CD4-positive, alpha-beta T cell treated with Interleukin-4 for 1 hour (primary cell): Measurements from ENCODE around the gene ATRNL1.

Experiments used
- DNase-seq, 2 donors: peaks; one replicate each; pipeline ENCODE4 v3.0.0-alpha.2; 2020 to 2022

The ATRNL1 gene

GRCh38 chr10:115957012-115957399 is 863.8 kb downstream of the ATRNL1 start:
- DNase-seq: no peak

DNA sequence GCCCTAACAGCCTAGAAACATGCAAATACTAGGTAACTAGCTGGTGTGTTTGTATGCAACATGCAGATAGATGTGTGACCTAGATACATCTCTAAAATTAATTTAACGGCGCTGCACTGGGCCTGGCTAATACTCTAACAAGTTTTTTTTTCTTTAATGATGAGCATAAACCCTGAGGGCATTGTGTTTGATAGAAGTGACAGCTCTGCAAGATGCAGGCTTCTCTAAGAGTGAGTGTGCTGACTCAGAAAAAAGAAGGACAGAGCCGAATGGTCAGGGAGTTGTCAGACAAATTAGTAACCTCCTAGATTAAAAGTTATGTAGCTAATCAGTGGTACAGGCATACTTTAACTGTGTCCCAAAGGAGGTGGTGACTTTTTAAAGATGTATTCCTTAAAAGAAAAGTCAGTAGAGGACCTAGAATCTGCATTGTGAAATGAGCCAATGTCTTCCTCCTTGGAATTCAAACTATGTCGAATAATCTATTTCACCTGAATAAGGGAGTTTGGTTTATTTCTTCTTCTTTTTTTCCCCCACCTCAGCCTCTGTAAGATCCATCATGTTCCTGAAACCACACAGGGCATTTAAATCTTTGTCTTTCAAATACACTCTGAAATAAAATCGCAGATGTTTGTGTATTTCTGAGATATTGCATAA is 864.7 kb downstream of the ATRNL1 start:
- no peak for DNase-seq

GRCh38 chr10:115963848-115964247 is 870.7 kb downstream of the ATRNL1 start:
- no peak for DNase-seq

- DNase-seq: no peak
Measured at GRCh38 chr10:115964827-115965226, 871.7 kb downstream of the ATRNL1 start.

GRCh38 chr10:115965376-115965775 is 872.2 kb downstream of the ATRNL1 start:
- no peak for DNase-seq

DNA sequence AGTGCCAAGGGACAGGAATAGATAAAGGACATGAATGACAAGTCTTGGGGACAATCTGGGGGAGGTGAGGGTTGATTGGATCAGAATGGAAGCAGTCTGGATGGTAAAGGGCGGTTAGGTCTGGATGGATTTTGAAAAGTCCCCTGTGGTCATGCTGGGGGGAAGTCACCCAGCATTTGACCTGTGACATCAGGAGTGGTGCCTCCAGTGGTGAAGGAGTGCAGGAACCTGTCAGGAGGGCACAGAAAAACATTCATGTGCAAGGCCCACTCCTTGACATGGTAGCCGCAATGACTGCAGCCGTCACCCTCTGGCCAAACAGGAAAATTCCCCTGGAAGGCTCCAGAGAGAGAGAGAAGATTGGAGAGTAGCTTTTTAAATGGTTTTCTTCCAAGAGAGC is 875.1 kb downstream of the ATRNL1 start:
- DNase-seq: no peak

GRCh38 chr10:115969591-115969990 is 876.4 kb downstream of the ATRNL1 start:
- DNase-seq: no peak

DNA sequence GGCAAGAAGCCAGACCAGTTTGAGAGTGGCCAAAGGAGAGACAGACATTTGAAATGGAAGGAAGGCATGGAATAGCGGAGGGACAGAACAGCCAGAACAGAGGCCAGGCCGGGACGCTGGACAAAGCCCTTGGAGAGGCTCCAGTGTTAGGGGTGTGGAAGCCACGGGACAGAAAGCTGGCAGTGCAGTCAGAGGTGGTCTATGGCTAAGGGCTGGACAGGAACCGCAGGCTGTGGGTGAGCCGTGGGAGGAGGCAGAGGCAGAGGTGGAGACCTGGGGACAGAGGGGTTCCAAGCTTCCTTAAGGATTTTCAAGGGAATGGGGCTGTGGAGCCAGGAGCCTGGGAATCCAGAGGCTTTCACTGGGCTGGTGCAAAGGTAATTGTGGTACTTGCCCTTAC is 878.8 kb downstream of the ATRNL1 start:
- DNase-seq: no peak

- DNase-seq: no peak
Measured at GRCh38 chr10:115972426-115972825, 879.3 kb downstream of the ATRNL1 start.

DNA sequence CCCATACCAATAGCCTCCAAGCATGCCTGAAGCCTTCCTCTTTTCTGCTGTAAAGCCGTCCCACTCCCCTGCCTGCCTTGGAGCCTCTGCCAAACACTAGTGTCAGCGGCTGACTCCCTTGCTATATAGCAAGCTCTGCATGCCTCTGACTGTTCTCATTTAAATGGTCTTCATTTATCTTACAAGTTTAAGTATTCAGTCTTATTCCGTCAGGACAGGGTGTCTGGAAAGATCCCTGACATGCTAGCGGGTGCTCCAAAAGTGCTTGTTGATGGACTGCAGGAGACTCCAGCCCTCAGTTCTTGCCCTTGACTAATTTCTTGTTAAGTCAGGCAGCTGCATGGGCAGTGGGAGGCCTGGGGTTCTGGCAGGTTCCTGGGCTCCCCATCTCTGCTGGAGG is 881.2 kb downstream of the ATRNL1 start:
- DNase-seq: no peak

- DNase-seq: no peak
Measured at GRCh38 chr10:115974816-115975430, 881.8 kb downstream of the ATRNL1 start.

DNA sequence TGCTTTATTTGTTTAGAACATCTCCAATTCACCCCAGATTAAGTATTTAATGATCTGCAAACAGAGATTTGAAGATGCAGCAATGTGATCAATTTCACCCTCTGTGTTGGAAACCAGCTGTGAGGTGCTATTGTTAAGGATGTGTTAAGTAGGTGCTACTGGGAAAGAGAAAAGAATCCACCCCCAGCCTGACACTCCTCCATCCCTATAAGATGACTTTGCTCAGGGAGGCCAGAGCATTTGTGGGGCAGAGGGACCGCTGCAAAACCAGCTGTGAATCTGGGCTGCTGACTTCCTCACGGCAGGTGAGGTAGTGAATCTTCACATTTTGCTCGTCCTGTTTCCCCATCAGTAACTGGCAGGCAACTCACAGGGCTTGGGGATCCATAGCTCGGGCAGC is 882.3 kb downstream of the ATRNL1 start:
- DNase-seq: no peak

GRCh38 chr10:115976342-115976741 is 883.2 kb downstream of the ATRNL1 start:
- no peak for DNase-seq

DNA sequence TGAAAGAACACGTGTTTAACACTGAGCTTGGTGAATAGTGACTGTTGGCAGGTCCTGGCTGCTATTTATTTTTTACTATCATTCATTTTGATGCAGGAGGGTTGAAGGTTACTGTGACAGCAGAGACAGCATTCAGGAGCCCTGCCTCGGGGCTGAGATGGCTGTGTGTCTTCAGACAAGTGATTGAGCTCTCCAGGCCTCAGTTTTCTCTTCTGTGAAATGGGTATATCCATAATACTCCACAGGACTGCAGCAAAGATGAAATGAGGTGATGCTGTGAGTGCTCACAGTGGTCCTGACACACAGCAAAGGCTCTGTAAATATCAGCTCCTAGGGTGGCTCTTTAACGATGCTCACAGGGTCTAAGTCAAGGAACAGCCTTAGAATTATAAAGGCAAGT is 884.7 kb downstream of the ATRNL1 start:
- DNase-seq: no peak

- DNase-seq: no peak
Measured at GRCh38 chr10:115979576-115979975, 886.4 kb downstream of the ATRNL1 start.

DNA sequence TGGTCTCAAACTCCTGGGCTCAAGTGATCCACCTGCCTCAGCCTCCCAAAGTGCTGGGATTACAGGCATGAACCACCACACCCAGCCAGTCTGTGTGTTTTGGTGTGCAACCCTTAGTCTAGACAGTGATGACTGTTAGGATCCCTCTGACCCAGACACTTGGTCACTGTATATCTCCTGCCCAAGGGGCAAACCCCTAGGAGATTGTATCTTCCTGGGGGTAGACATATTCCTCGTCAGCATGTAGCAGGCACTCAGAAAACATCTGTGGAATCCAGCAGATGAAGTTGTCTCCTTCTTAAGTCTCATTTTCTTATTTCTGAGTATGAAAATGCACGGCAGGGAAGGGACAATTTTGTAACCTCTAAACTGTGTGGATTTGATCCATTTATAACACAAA is 887.3 kb downstream of the ATRNL1 start:
- DNase-seq: no peak

DNA sequence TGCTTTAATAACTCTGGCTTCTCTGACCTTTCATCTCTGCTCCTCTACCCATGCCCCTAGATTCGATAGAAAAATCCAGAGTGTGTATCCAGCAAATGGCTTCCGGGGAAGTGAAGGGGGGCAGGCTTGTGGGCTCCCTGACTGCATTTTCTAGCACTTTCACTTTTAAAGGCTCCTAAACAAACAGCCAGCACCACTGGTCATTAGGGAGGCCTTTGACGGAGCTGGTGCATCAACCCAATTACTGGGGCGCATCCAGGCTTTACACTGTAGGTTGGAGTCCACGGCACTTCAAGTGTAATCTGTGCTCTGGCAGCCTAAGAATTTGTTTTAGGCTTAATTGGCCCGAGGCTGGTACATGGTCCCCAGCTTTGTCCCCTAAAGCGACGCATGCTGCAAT is 887.9 kb downstream of the ATRNL1 start:
- DNase-seq: no peak

DNA sequence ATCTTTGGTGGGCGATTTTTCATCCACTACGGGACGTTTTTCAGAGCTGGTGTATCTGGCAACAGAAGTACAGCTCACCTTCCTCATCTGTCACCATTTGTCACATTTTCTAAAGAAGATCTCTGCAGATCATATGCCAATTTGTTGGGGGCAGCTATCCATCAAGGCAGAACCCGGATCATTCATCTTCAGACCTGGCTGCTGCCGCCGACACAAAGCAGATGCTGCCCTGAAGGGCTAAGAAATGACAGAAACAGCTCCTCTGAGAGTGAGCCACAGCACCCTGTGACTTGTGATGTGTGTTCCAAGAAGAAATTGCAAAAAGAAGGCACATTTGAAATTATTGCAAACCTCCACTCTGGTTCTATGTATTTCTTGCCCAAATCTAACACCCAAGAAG is 888.9 kb downstream of the ATRNL1 start:
- no peak for DNase-seq

DNA sequence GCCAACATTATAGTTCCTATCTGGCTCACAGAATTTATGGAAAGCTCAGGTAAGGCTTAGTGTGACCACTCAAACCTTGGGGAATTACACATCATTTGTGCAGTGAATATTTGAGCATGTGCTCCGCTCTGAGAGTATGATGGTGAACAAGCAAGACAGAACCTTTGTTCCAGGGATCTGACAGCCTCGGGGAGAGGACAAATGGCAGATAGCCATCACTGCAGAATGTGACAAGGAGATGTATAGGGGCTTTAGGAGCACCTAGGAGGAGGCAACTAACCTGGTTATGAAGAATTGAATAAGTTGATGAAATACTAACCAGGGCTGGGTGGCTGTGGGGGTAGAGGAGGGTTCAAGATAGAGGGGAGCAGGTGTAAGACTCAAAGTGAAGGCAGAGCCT is 889.4 kb downstream of the ATRNL1 start:
- DNase-seq: no peak

DNA sequence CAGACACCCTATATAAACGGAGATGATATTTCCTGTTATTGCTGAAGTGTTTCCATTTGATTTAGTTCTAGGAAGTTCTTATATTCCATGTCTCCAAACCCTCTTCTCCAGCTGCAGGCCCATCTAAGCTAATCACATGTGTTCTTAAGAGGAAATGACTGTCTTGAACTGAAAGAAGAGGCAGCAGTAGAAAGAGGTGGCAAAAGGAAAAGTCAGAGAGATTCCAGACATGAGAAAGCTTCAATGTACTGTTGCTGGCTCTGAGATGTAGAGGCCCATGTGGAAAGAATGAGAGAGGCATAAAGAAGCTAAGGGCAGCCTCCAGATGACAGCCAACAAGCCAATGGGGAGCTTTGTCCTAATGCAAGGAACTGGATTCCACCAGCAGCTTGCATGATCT is 892.6 kb downstream of the ATRNL1 start:
- no peak for DNase-seq

GRCh38 chr10:115988380-115988779 is 895.2 kb downstream of the ATRNL1 start:
- no peak for DNase-seq

DNA sequence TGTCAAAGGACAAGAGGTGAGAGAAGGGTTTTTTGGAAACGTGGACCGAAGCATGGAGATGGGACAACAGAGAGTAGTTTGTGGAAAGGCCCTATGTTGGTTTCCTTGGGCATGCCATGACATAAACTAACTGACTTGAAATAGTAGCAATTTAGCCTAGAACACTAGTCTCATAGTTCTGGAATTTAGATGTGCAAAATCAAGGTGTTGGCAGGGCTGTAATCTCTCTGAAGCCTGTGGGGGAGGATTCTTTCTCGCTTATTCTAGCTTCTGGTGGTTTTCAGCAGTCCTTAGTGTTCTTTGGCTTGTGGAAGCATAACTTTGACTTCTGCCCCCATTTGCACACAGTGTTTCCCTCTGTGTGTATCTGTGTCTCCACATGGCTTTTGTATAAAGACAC is 896.5 kb downstream of the ATRNL1 start:
- DNase-seq: no peak

DNA sequence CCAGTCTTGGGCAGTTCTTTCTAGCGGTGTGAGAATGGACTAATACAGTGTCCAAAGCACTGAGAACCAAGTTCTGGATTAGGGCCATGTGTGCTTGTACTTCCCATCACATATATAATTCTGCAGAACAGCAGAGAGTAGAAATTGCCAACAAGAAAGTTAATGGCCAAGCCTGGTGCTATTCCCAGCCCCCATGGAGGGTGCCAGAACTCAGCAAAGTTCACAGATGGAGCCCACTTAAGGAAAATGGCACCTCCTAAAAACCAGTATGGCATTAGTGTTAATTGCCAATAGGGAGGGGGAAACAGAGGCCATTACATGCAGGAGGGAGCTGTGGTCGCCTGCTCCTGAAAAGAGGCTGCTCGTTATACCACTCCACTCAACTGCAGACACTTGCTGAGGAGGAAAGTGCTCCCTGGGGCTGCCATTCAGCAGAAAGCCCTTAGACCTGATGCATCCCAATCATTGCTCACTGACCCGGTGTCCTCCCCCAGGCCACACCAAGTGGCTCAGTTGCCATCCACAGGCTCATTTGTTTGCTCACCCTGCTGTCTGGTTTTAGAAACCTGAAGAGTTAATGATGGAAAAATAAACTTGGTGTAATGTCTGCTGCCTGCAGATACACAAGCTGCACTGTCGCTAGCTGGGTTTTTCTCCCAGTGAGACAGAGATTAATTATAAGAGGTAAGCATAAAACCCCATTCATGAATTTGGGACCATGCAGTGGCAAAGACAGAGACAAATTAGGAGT is 899.2 kb downstream of the ATRNL1 start:
- DNase-seq: no peak

DNA sequence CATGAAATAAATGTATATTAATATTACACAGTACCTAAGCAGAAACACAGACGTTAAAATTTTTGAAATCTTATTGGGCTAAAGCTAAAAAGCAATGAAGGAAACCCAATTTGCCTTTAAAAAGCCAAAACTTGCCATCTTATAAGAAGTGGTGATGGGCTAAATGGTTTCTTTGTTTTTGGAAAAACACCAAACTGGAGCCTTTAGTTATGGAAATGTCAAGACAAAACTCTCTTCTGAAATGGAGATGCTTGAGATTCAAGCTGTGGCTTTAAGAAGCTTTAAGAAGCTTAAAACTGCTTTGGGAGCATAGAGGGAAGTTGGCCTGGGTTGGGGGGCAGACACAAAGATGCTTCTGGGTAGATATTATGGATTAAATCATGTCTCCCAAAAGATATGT is 902.9 kb downstream of the ATRNL1 start:
- DNase-seq: no peak
